ENCODE measurements around the gene ALPK1. TPM values are rescaled to one million over a fixed set of nuclear protein-coding genes. Genes with fewer than 3 reads are reported as not detected.

ALPK1 gene
- total RNA-seq, 2 experiments from 2014 or later = 33.7 to 51.1 TPM

- no peaks in the 10 kb centered on the region for H3K9me2 ChIP-seq (ENCODE audit: insufficient read depth, low read length)
- H3K9me3 ChIP-seq (ENCODE audit: low read length) = no peaks in the 10 kb centered on the region
- H3K36me3 ChIP-seq (ENCODE audit: insufficient read depth, low read length) = peaks cover 46% of the 10 kb centered on the region
- H3K4me3 ChIP-seq (ENCODE audit: low read depth, low read length, poor library complexity, severe bottlenecking) = no peak overlapping the region
- peak; percentile 45 for DNase-seq (ENCODE audit: low spot score)
- BruUV-seq (replicated peaks) = no TSS peak
- no peaks in the 10 kb centered on the region for H3K79me2 ChIP-seq (ENCODE audit: insufficient read depth, low read depth, low read length)
- ChIA-PET POLR2A (interaction anchor here (0.6 to 2.1 kb wide), 3 partner anchors 11 to 119 kb away, joined by 3 to 5 read pairs (median 3); no protein-coding TSS in a partner anchor), CTCF (ENCODE audit: unreplicated experiment) (no interaction called here)
- H2AFZ ChIP-seq (ENCODE audit: low read length) = no peak overlapping the region
- no peaks in the 10 kb centered on the region for H4K20me1 ChIP-seq (ENCODE audit: insufficient read depth, low read length)
- H3K4me2 ChIP-seq (ENCODE audit: low read length) = no peak overlapping the region
- no peaks in the 10 kb centered on the region for H3K4me1 ChIP-seq (ENCODE audit: insufficient read depth, low read length, poor library complexity, severe bottlenecking)
- intact Hi-C loops (cut with micrococcal nuclease; ENCODE audit: unreplicated experiment) = no loop called here
- no peak overlapping the region for H3K27ac ChIP-seq (ENCODE audit: low read depth, low read length, poor library complexity, severe bottlenecking)
- no peak for TF ChIP-seq EZH2phosphoT487 (IDR thresholded peaks at IDR 0.05; ENCODE audit: borderline replicate concordance, low read depth, low read length)
- peak; percentile 81 for TF ChIP-seq CTCF (conservative IDR thresholded peaks at IDR 0.05; ENCODE audit: low read length)
Observed at GRCh38 chr4:112266823-112267222, 30.3 kb upstream of the ALPK1 start.

GRCh38 chr4:112270051-112270450, 27.1 kb upstream of the ALPK1 start:
- CTCF ChIA-PET (ENCODE audit: unreplicated experiment) = no interaction called here
- H3K9me3 ChIP-seq (ENCODE audit: low read length) = no peaks in the 10 kb centered on the region
- no peak for TF ChIP-seq CTCF (conservative IDR thresholded peaks at IDR 0.05; ENCODE audit: low read length)
- no peak for TF ChIP-seq EZH2phosphoT487 (IDR thresholded peaks at IDR 0.05; ENCODE audit: borderline replicate concordance, low read depth, low read length)
- H3K36me3 ChIP-seq (ENCODE audit: insufficient read depth, low read length) = peaks cover 58% of the 10 kb centered on the region
- DNase-seq (ENCODE audit: low spot score) = no peak
- H3K4me3 ChIP-seq (ENCODE audit: low read depth, low read length, poor library complexity, severe bottlenecking) = no peak overlapping the region
- POLR2A ChIA-PET = no interaction called here
- no peak overlapping the region for H2AFZ ChIP-seq (ENCODE audit: low read length)
- no peak overlapping the region for H3K4me2 ChIP-seq (ENCODE audit: low read length)
- intact Hi-C loops (cut with micrococcal nuclease; ENCODE audit: unreplicated experiment) = no loop called here
- no peak overlapping the region for H3K27ac ChIP-seq (ENCODE audit: low read depth, low read length, poor library complexity, severe bottlenecking)
- no peaks in the 10 kb centered on the region for H3K9me2 ChIP-seq (ENCODE audit: insufficient read depth, low read length)
- BruUV-seq (replicated peaks) = no TSS peak
- 0 out of 2 replicates have a peak, but pooled peaks cover 4% of the 10 kb centered on the region for H4K20me1 ChIP-seq (ENCODE audit: insufficient read depth, low read length)
- peaks cover 9% of the 10 kb centered on the region for H3K79me2 ChIP-seq (ENCODE audit: insufficient read depth, low read depth, low read length)
- H3K4me1 ChIP-seq (ENCODE audit: insufficient read depth, low read length, poor library complexity, severe bottlenecking) = no peaks in the 10 kb centered on the region

- Histone ChIP-seq H3K27ac (ENCODE audit: low read depth, low read length, poor library complexity, severe bottlenecking) (no peak overlapping the region), H3K4me2 (ENCODE audit: low read length) (no peak overlapping the region), H3K9me3 (ENCODE audit: low read length) (no peaks in the 10 kb centered on the region), H3K9me2 (ENCODE audit: insufficient read depth, low read length) (no peaks in the 10 kb centered on the region), H3K4me1 (ENCODE audit: insufficient read depth, low read length, poor library complexity, severe bottlenecking) (no peaks in the 10 kb centered on the region), H2AFZ (ENCODE audit: low read length) (no peak overlapping the region), H4K20me1 (ENCODE audit: insufficient read depth, low read length) (peaks cover 7% of the 10 kb centered on the region; the same call in 1 of the 2 replicates), H3K79me2 (ENCODE audit: insufficient read depth, low read depth, low read length) (peaks cover 17% of the 10 kb centered on the region), H3K4me3 (ENCODE audit: low read depth, low read length, poor library complexity, severe bottlenecking) (no peak overlapping the region), H3K36me3 (ENCODE audit: insufficient read depth, low read length) (peaks cover 58% of the 10 kb centered on the region)
- DNase-seq (ENCODE audit: low spot score) = no peak
- CTCF ChIA-PET (ENCODE audit: unreplicated experiment) = no interaction called here
- intact Hi-C loops (cut with micrococcal nuclease; ENCODE audit: unreplicated experiment) = no loop called here
- no TSS peak for BruUV-seq (replicated peaks)
- POLR2A ChIA-PET = interaction anchor here (0.9 to 2.0 kb wide), 4 partner anchors 10 to 18 kb away, joined by 3 to 7 read pairs (median 4); no protein-coding TSS in a partner anchor
- TF ChIP-seq EZH2phosphoT487 (IDR thresholded peaks at IDR 0.05; ENCODE audit: borderline replicate concordance, low read depth, low read length) (no peak), CTCF (conservative IDR thresholded peaks at IDR 0.05; ENCODE audit: low read length) (no peak)
Observed at GRCh38 chr4:112270640-112271421, 26.3 kb upstream of the ALPK1 start.
